Endodermal cell (in vitro differentiated cells): ENCODE data around the gene KCNQ1. TPM values are rescaled to one million over a fixed set of nuclear protein-coding genes. Genes with fewer than 3 reads are reported as not detected.

Experiments used
- DNase-seq: peaks from one replicate; pipeline ENCODE4 v3.0.0-alpha.2; 2017
- H3K27ac ChIP-seq: 2 replicates; pipeline ENCODE4 v1.5.1; 2013; ENCODE audit warnings: mild to moderate bottlenecking, low read depth, low read length, moderate library complexity
- H3K27me3 ChIP-seq: 2 replicates; pipeline ENCODE4 v1.6.1; 2013; ENCODE audit warnings: mild to moderate bottlenecking, low read length, moderate library complexity; ENCODE audit not compliant: insufficient read depth, control insufficient read depth, poor library complexity, severe bottlenecking
- H3K36me3 ChIP-seq: 2 replicates; pipeline ENCODE4 v1.7.0; 2013; ENCODE audit warnings: mild to moderate bottlenecking, low read length, moderate library complexity; ENCODE audit not compliant: control insufficient read depth, insufficient read depth
- H3K4me1 ChIP-seq: one replicate; pipeline ENCODE4 v1.7.0; 2013; ENCODE audit warnings: low read length; ENCODE audit not compliant: control insufficient read depth, insufficient read depth
- H3K4me3 ChIP-seq: 2 replicates; pipeline ENCODE4 v1.5.1; 2013; ENCODE audit warnings: mild to moderate bottlenecking, low read length, moderate library complexity
- H3K9ac ChIP-seq: 2 replicates; pipeline ENCODE4 v1.6.1; 2013; ENCODE audit warnings: mild to moderate bottlenecking, low read length, moderate library complexity; ENCODE audit not compliant: poor library complexity, severe bottlenecking; ENCODE audit errors: extremely low read depth
- H3K9me3 ChIP-seq: 2 replicates; pipeline ENCODE4 v1.6.1; 2013; ENCODE audit warnings: mild to moderate bottlenecking, low read length, moderate library complexity; ENCODE audit not compliant: control insufficient read depth
- H3K27ac Mint-ChIP-seq: 2 replicates; pipeline ENCODE4 v1.8.0; 2020; ENCODE audit warnings: mixed read lengths
- H3K27me3 Mint-ChIP-seq: 2 replicates; pipeline ENCODE4 v1.8.0; 2021; ENCODE audit warnings: mild to moderate bottlenecking, mixed read lengths; ENCODE audit not compliant: insufficient read depth
- H3K36me3 Mint-ChIP-seq: 2 replicates; pipeline ENCODE4 v1.8.0; 2020; ENCODE audit warnings: low read depth, mixed read lengths
- H3K4me1 Mint-ChIP-seq: 2 replicates; pipeline ENCODE4 v1.8.0; 2020; ENCODE audit warnings: mixed read lengths
- H3K4me3 Mint-ChIP-seq: 2 replicates; pipeline ENCODE4 v1.8.0; 2020; ENCODE audit warnings: mild to moderate bottlenecking, moderate library complexity, mixed read lengths
- H3K9me3 Mint-ChIP-seq: 2 replicates; pipeline ENCODE4 v1.8.0; 2020; ENCODE audit warnings: mild to moderate bottlenecking, mixed read lengths
- WGBS, 2 experiments: methylation state at CpG; one replicate each; pipeline versions ENCODE4 v1.1.5 to v1.1.7; 2013; ENCODE audit warnings: missing lambda C conversion rate in 2 of 2, mixed read lengths in 1 of 2; ENCODE audit not compliant: insufficient coverage in 1 of 2, insufficient read length in 1 of 2; 5-methylcytosine and 5-hydroxymethylcytosine counted together
- total RNA-seq, 2 donors: library from RNA; stranded (reverse); fragmentation: NEBNext Ultra II Directional in 1 of 2; extraction: Animal tissue kit (Norgen Biotek cat#: 25700) in 1 of 2; gene quantifications; 2 replicates in 1 of 2; 3 replicates in 1 of 2; pipeline ENCODE4 v1.2.1, GENCODE V29; 2021
- TF ChIP-seq, protein P1 (sequence below): fragments of 200-600 bp; sonication (generic); conservative IDR thresholded peaks from 2 replicates; pipeline ENCODE4 v1.5.0; 2021; ENCODE audit warnings: antibody characterized with exemption, mild to moderate bottlenecking

KCNQ1 gene
- total RNA-seq, 2 donors from 2014 or later, result 1.8 to 3.5 TPM

DNA sequence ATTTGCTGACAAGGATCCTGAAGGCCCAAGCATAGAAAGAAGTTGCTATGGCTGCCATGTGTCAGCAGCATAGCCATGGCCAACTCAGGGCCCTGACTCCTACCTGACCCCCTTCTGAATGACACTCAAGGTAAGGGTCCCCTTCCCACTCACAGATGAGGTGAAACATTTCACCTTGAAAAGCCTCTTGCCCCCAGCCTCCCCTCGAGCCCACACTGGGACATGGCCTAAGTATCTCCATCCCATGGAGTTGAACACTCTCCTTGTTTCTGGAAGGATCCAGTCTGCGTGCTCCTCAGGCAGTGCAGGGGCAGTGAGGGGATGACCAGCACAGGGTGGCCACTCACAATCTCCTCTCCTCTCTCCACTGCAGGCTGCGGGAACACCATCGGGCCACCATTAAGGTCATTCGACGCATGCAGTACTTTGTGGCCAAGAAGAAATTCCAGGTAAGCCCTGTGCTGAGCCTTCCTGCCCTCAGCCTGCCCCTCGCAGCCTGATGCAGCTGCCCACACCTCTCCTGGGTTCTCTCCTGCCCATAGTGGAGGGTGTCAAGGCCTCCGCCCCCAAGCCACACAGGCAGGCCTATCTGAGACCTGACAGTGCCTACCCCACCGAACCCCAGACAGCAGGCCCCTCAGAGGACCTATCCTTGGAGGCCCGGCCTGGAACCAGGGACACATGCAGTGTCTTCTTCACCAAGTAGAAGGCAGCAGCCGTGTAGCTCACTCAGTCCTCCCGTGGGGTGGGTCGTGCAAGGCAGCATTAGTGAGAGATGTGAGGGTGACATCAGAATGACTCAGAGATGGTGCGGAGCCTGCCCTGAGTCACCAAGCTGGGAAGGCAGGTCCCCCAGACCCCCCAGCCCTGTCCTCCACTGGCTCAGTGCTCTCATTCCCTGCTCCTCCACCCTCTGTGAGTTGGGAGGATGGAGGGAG, 323.9 kb downstream of the KCNQ1 start:
- no peak overlapping the region for H3K27ac ChIP-seq
- DNase-seq, result peak; percentile 30
- TF ChIP-seq, protein P1, sequence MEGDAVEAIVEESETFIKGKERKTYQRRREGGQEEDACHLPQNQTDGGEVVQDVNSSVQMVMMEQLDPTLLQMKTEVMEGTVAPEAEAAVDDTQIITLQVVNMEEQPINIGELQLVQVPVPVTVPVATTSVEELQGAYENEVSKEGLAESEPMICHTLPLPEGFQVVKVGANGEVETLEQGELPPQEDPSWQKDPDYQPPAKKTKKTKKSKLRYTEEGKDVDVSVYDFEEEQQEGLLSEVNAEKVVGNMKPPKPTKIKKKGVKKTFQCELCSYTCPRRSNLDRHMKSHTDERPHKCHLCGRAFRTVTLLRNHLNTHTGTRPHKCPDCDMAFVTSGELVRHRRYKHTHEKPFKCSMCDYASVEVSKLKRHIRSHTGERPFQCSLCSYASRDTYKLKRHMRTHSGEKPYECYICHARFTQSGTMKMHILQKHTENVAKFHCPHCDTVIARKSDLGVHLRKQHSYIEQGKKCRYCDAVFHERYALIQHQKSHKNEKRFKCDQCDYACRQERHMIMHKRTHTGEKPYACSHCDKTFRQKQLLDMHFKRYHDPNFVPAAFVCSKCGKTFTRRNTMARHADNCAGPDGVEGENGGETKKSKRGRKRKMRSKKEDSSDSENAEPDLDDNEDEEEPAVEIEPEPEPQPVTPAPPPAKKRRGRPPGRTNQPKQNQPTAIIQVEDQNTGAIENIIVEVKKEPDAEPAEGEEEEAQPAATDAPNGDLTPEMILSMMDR, result no peak
- no peak overlapping the region for H3K9ac ChIP-seq
- no peaks in the 10 kb centered on the region for H3K9me3 ChIP-seq
- WGBS, 2 experiments, result 87 to 96% methylated on average over 9 to 14 of the region's 14 CpGs
- Mint-ChIP-seq H3K4me1 (no peaks in the 10 kb centered on the region), H3K4me3 (no peak overlapping the region), H3K27me3 (peaks cover 75% of the 10 kb centered on the region), H3K9me3 (no peaks in the 10 kb centered on the region), H3K36me3 (no peaks in the 10 kb centered on the region), H3K27ac (no peak overlapping the region)
- peaks cover 20% of the 10 kb centered on the region for H3K27me3 ChIP-seq
- no peaks in the 10 kb centered on the region for H3K36me3 ChIP-seq
- no peaks in the 10 kb centered on the region for H3K4me1 ChIP-seq
- no peak overlapping the region for H3K4me3 ChIP-seq

DNA sequence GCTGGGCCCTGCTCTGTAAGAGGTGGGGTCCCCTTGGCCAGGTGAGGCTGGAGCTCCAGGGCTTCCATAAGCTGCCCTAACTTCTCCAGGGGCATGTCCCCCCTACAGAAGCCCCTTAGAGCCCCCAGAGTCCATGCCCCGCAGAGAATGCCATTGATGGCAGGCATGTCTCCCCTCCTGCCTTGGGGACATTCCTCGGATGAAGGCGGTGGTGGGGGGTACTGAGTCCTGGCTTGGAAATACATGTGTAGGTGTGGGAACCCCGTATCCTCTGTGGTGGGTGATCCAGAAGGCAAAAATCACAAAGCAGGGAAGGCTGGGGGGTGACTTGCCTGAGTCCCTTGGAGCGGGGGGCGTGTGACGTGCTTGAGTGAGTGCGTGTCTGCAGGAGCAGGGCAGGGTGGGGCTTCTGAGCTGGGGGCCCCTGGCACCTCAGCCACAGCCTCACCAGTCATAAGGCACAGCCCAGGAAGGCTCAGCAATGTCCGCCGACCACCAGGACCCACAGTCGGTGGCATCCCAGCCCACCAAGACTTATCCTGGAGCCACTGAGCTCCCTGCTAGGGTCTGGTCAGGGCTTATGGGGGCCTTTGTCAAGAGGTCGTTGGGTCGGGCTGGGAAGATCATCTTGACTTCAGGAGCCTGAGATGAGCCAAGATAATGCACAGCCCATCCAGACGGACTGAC, 324.7 kb downstream of the KCNQ1 start:
- no peak overlapping the region for H3K27ac ChIP-seq
- no peaks in the 10 kb centered on the region for H3K36me3 ChIP-seq
- peaks cover 24% of the 10 kb centered on the region for H3K27me3 ChIP-seq
- TF ChIP-seq, protein P1, result no peak
- peaks cover 77% of the 10 kb centered on the region for H3K27me3 Mint-ChIP-seq
- no peaks in the 10 kb centered on the region for H3K9me3 Mint-ChIP-seq
- no peak for DNase-seq
- no peak overlapping the region for H3K27ac Mint-ChIP-seq
- H3K4me1 Mint-ChIP-seq, result no peaks in the 10 kb centered on the region
- no peak overlapping the region for H3K4me3 Mint-ChIP-seq
- H3K9ac ChIP-seq, result no peak overlapping the region
- no peak overlapping the region for H3K4me3 ChIP-seq
- H3K4me1 ChIP-seq, result no peaks in the 10 kb centered on the region
- no peaks in the 10 kb centered on the region for H3K36me3 Mint-ChIP-seq
- no peaks in the 10 kb centered on the region for H3K9me3 ChIP-seq
- 92 to 95% methylated on average over 11 to 14 of the region's 14 CpGs for WGBS, 2 experiments

DNA sequence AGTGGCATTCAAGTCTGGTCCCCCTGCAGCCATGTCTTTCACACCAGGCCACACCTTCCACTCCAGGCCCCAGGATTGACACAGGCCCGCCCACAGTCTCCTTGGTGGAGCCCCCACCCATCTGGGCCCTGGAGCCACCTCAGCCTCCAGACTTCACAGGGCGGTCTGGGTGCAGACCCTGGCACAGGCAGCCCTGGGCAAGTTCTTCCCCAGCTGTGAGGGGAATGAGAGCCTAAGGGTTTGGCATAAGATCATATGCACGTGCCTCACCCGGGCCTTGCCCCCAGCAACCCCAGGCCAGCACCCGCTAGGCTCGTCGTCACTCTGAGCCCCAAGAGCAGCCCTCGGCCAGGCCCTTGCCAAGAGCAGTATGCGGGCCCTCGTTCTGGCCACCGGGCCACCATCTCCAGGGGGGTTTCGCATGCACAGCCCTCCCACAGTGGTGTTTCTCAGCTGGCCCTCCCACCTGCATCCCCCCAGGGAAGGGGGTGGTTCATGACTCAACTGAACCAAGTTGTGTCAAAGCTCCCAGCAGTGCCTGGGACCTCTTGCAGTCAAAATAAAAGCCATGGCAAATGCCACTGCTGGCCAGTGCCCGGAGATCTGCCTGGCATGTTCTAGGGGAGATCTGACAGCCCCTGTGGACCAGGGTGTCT, 325.4 kb downstream of the KCNQ1 start:
- Mint-ChIP-seq H3K4me3 (no peak overlapping the region), H3K4me1 (no peaks in the 10 kb centered on the region), H3K36me3 (no peaks in the 10 kb centered on the region), H3K27ac (no peak overlapping the region), H3K27me3 (peaks cover 79% of the 10 kb centered on the region), H3K9me3 (no peaks in the 10 kb centered on the region)
- Histone ChIP-seq H3K4me1 (no peaks in the 10 kb centered on the region), H3K27me3 (peaks cover 24% of the 10 kb centered on the region), H3K4me3 (no peak overlapping the region), H3K9ac (no peak overlapping the region), H3K36me3 (no peaks in the 10 kb centered on the region), H3K9me3 (no peaks in the 10 kb centered on the region), H3K27ac (no peak overlapping the region)
- peak; percentile 22 for DNase-seq
- 91 to 93% methylated on average over 11 to 13 of the region's 13 CpGs for WGBS, 2 experiments
- TF ChIP-seq, protein P1, result no peak
